ENCODE measurements around the gene POT1. TPM values are rescaled to one million over a fixed set of nuclear protein-coding genes. Genes with fewer than 3 reads are reported as not detected.

Gene POT1
- total RNA-seq, 2 donors from 2014 or later = 9.3 to 12.0 TPM

- Histone ChIP-seq H3K27me3 (no peaks in the 10 kb centered on the region), H3K36me3 (no peaks in the 10 kb centered on the region), H3K9me3 (no peaks in the 10 kb centered on the region), H3K27ac (no peak overlapping the region), H3K9ac (ENCODE audit: low read depth in 2 of 2, low read length in 2 of 2) (no peak overlapping the region), H3K4me3 (no peak overlapping the region), H3K4me1 (no peaks in the 10 kb centered on the region)
- DNase-seq = no peak
- intact Hi-C loops (cut with DNase I) = no loop called here
- no peak for TF ChIP-seq CTCF (IDR thresholded peaks at IDR 0.05)
These were observed 7.4 kb downstream of the POT1 start for GRCh38 chr7:124922200-124922599.

GRCh38 chr7:124919841-124920240 is 9.8 kb downstream of the POT1 start:
- intact Hi-C loops (cut with DNase I) = no loop called here
- H3K4me3 ChIP-seq = no peak overlapping the region
- no peak for DNase-seq
- no peaks in the 10 kb centered on the region for H3K4me1 ChIP-seq
- no peak for TF ChIP-seq CTCF (IDR thresholded peaks at IDR 0.05)
- no peak overlapping the region for H3K9ac ChIP-seq (ENCODE audit: low read depth in 2 of 2, low read length in 2 of 2)
- H3K27me3 ChIP-seq = no peaks in the 10 kb centered on the region
- H3K9me3 ChIP-seq = no peaks in the 10 kb centered on the region
- no peak overlapping the region for H3K27ac ChIP-seq
- no peaks in the 10 kb centered on the region for H3K36me3 ChIP-seq

GRCh38 chr7:124918662-124919061 is 11.0 kb downstream of the POT1 start:
- no peaks in the 10 kb centered on the region for H3K4me1 ChIP-seq
- H3K36me3 ChIP-seq = no peaks in the 10 kb centered on the region
- no peak overlapping the region for H3K27ac ChIP-seq
- no peak for TF ChIP-seq CTCF (IDR thresholded peaks at IDR 0.05)
- H3K9me3 ChIP-seq = no peaks in the 10 kb centered on the region
- H3K4me3 ChIP-seq = no peak overlapping the region
- H3K9ac ChIP-seq (ENCODE audit: low read depth in 2 of 2, low read length in 2 of 2) = no peak overlapping the region
- H3K27me3 ChIP-seq = no peaks in the 10 kb centered on the region
- DNase-seq = no peak
- intact Hi-C loops (cut with DNase I) = no loop called here

- DNase-seq = no peak
- no peaks in the 10 kb centered on the region for H3K36me3 ChIP-seq
- intact Hi-C loops (cut with DNase I) = no loop called here
- H3K4me3 ChIP-seq = no peak overlapping the region
- H3K27me3 ChIP-seq = no peaks in the 10 kb centered on the region
- no peak overlapping the region for H3K27ac ChIP-seq
- H3K9ac ChIP-seq (ENCODE audit: low read depth in 2 of 2, low read length in 2 of 2) = no peak overlapping the region
- no peaks in the 10 kb centered on the region for H3K4me1 ChIP-seq
- no peak for TF ChIP-seq CTCF (IDR thresholded peaks at IDR 0.05)
- no peaks in the 10 kb centered on the region for H3K9me3 ChIP-seq
These were observed 14.4 kb downstream of the POT1 start for GRCh38 chr7:124915242-124915641.

- intact Hi-C loops (cut with DNase I) = no loop called here
- no peaks in the 10 kb centered on the region for H3K36me3 ChIP-seq
- H3K4me1 ChIP-seq = no peaks in the 10 kb centered on the region
- no peak for TF ChIP-seq CTCF (IDR thresholded peaks at IDR 0.05)
- no peaks in the 10 kb centered on the region for H3K27me3 ChIP-seq
- H3K27ac ChIP-seq = no peak overlapping the region
- H3K9me3 ChIP-seq = no peaks in the 10 kb centered on the region
- no peak overlapping the region for H3K4me3 ChIP-seq
- no peak for DNase-seq
- H3K9ac ChIP-seq (ENCODE audit: low read depth in 2 of 2, low read length in 2 of 2) = no peak overlapping the region
These were observed 15.3 kb downstream of the POT1 start for GRCh38 chr7:124914298-124914697.

GRCh38 chr7:124912972-124913371 is 16.7 kb downstream of the POT1 start:
- Histone ChIP-seq H3K4me1 (no peaks in the 10 kb centered on the region), H3K27ac (no peak overlapping the region), H3K9ac (ENCODE audit: low read depth in 2 of 2, low read length in 2 of 2) (no peak overlapping the region), H3K36me3 (no peaks in the 10 kb centered on the region), H3K27me3 (no peaks in the 10 kb centered on the region), H3K4me3 (no peak overlapping the region), H3K9me3 (no peaks in the 10 kb centered on the region)
- no peak for DNase-seq
- intact Hi-C loops (cut with DNase I) = no loop called here
- no peak for TF ChIP-seq CTCF (IDR thresholded peaks at IDR 0.05)

Measured in colonic mucosa (tissue), 4 donors.